HUES64 (cell line): Measurements from ENCODE around the gene M6PR.
"Not testable (repeated sequence)": the region's sequence is repeated elsewhere in the genome, so short reads cannot be mapped to it uniquely, and the experiment has no call there.

ENCODE experiments used
- H3K27ac ChIP-seq: 2 replicates; pipeline ENCODE4 v1.7.0; 2013; ENCODE audit warnings: low read depth, low read length, inconsistent platforms
- H3K27me3 ChIP-seq: 2 replicates; pipeline ENCODE4 v1.6.1; 2013; ENCODE audit warnings: mild to moderate bottlenecking, low read length; ENCODE audit not compliant: insufficient read depth
- H3K36me3 ChIP-seq: 2 replicates; pipeline ENCODE4 v1.6.1; 2013; ENCODE audit warnings: mild to moderate bottlenecking, low read length; ENCODE audit not compliant: insufficient read depth
- H3K4me1 ChIP-seq: 2 replicates; pipeline ENCODE4 v1.6.1; 2013; ENCODE audit warnings: mild to moderate bottlenecking, low read length, moderate library complexity; ENCODE audit not compliant: insufficient read depth
- H3K4me3 ChIP-seq: 2 replicates; pipeline ENCODE4 v1.5.1; 2013; ENCODE audit warnings: mild to moderate bottlenecking, low read length, moderate library complexity
- H3K9ac ChIP-seq: 2 replicates; pipeline ENCODE4 v1.6.1; 2013; ENCODE audit warnings: mild to moderate bottlenecking, low read depth, low read length
- H3K9me3 ChIP-seq: 2 replicates; pipeline ENCODE4 v1.6.1; 2013; ENCODE audit warnings: low read depth, low read length; ENCODE audit not compliant: insufficient read depth
- WGBS: fragments of 150-250, 120-280 bp; methylation state at CpG from one replicate; pipeline ENCODE4 v1.1.7; 2013; ENCODE audit warnings: missing lambda C conversion rate; 5-methylcytosine and 5-hydroxymethylcytosine counted together

The M6PR gene

GRCh38 chr12:8907513-8907912 is 41.9 kb downstream of the M6PR start:
- Histone ChIP-seq H3K4me3 (no peak overlapping the region), H3K4me1 (peaks cover 57% of the 10 kb centered on the region), H3K9me3 (no peaks in the 10 kb centered on the region), H3K36me3 (no peaks in the 10 kb centered on the region), H3K27ac (peak overlapping the region; percentile 71), H3K9ac (0 out of 2 replicates have a peak overlapping the region, but pooled peaks have one; percentile 32), H3K27me3 (no peaks in the 10 kb centered on the region)
- WGBS = 65% methylated on average over 3 of the region's 3 CpGs

GRCh38 chr12:8906266-8907180 is 42.9 kb downstream of the M6PR start:
- peak overlapping the region; percentile 71 for H3K27ac ChIP-seq
- 53% methylated on average over 14 of the region's 16 CpGs for WGBS
- H3K4me1 ChIP-seq = peaks cover 49% of the 10 kb centered on the region
- H3K36me3 ChIP-seq = no peaks in the 10 kb centered on the region
- peak overlapping the region; percentile 48 for H3K9ac ChIP-seq
- H3K9me3 ChIP-seq = no peaks in the 10 kb centered on the region
- H3K27me3 ChIP-seq = no peaks in the 10 kb centered on the region
- H3K4me3 ChIP-seq = no peak overlapping the region

DNA sequence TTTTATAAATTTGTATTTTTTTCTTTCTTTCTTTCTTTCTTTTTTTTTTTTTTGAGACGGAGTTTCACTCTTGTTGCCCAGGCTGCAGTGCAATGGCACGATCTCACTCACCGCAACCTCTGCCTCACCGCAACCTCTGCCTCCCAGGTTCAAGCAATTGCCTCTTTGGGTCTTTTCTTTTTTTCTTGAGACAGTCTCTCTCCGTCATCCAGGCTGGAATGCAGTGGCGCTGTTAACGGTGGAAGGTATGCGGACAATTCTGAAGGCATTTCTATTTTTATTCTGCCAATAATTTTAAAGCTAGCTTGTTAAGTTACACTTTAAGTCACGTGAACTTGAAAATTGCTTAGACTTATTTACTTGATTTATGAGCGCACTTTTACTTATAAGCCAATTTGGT is 43.9 kb downstream of the M6PR start:
- H3K4me1 ChIP-seq = peaks cover 39% of the 10 kb centered on the region
- no peaks in the 10 kb centered on the region for H3K27me3 ChIP-seq
- H3K4me3 ChIP-seq = no peak overlapping the region
- H3K9me3 ChIP-seq = peaks cover 4% of the 10 kb centered on the region; the same call in 1 of the 2 replicates
- H3K27ac ChIP-seq = peak overlapping the region; percentile 71
- 80% methylated on average over 10 of the region's 10 CpGs for WGBS
- H3K9ac ChIP-seq = peak overlapping the region; percentile 48; the same call in 1 of the 2 replicates
- H3K36me3 ChIP-seq = no peaks in the 10 kb centered on the region

- Histone ChIP-seq H3K36me3 (no peaks in the 10 kb centered on the region), H3K27ac (no peak overlapping the region), H3K4me1 (peaks cover 30% of the 10 kb centered on the region), H3K9me3 (peaks cover 5% of the 10 kb centered on the region; the same call in 1 of the 2 replicates), H3K27me3 (no peaks in the 10 kb centered on the region), H3K9ac (no peak overlapping the region), H3K4me3 (no peak overlapping the region)
Observed at GRCh38 chr12:8904665-8905064, 44.8 kb downstream of the M6PR start.

DNA sequence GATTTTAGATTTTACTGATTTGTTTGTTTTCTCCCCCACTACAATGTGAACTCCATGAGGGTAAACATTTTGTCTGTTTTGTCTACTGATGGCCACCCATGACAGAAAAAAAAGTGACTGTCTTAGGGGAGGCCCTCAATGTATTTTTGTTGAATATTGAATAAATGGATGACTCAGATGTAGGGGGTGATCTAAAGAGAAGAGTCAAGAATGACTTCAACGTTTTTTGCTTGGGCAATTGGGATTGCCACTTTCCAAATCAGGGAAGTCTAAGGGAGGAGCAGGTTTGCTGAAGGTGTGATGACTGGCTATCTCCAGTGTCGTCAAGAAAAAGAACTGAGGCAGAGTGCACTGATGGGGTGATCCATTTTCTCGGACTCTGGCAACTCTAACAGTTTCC is 45.8 kb downstream of the M6PR start:
- 86% methylated on average over 3 of the region's 3 CpGs for WGBS
- no peak overlapping the region for H3K27ac ChIP-seq
- H3K27me3 ChIP-seq = no peaks in the 10 kb centered on the region
- peaks cover 29% of the 10 kb centered on the region for H3K4me1 ChIP-seq
- no peaks in the 10 kb centered on the region for H3K36me3 ChIP-seq
- H3K4me3 ChIP-seq = no peak overlapping the region
- peaks cover 5% of the 10 kb centered on the region; the same call in 1 of the 2 replicates for H3K9me3 ChIP-seq
- no peak overlapping the region for H3K9ac ChIP-seq

DNA sequence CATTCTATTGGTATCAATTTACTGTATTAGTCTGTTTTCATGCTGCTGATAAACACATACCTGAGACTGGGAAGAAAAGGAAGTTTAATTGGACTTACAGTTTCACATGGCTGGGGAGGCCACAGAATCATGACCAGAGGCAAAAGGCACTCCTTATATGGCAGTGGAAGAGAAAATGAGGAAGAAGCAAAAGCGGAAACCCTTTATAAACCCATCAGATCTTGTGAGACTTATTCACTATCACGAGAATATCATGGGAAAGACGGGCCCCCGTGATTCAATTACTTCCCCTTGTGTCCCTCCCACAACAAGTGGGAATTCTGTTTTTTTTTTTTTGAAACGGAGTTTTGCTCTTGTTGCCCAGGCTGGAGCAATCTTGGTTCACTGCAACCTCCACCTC is 46.7 kb downstream of the M6PR start:
- not testable (repeated sequence) for H3K27ac ChIP-seq, H3K9ac ChIP-seq, H3K4me3 ChIP-seq, H3K27me3 ChIP-seq, H3K36me3 ChIP-seq, H3K9me3 ChIP-seq
- H3K4me1 ChIP-seq = peaks cover 28% of the 10 kb centered on the region
- WGBS = 89% methylated on average over 5 of the region's 5 CpGs

GRCh38 chr12:8899830-8900229 is 49.6 kb downstream of the M6PR start:
- WGBS = 90% methylated on average over 6 of the region's 6 CpGs
- no peaks in the 10 kb centered on the region for H3K27me3 ChIP-seq
- no peaks in the 10 kb centered on the region; the same call in 1 of the 2 replicates for H3K4me1 ChIP-seq
- no peak overlapping the region for H3K4me3 ChIP-seq
- no peak overlapping the region for H3K9ac ChIP-seq
- no peaks in the 10 kb centered on the region for H3K36me3 ChIP-seq
- H3K9me3 ChIP-seq = peaks cover 10% of the 10 kb centered on the region; the same call in 1 of the 2 replicates
- no peak overlapping the region for H3K27ac ChIP-seq

- Histone ChIP-seq H3K27me3 (no peaks in the 10 kb centered on the region), H3K4me1 (no peaks in the 10 kb centered on the region), H3K36me3 (no peaks in the 10 kb centered on the region), H3K4me3 (no peak overlapping the region), H3K9ac (no peak overlapping the region), H3K27ac (no peak overlapping the region), H3K9me3 (peaks cover 10% of the 10 kb centered on the region; the same call in 1 of the 2 replicates)
- 94% methylated on average over 7 of the region's 7 CpGs for WGBS
Observed at GRCh38 chr12:8897081-8897480, 52.4 kb downstream of the M6PR start.

DNA sequence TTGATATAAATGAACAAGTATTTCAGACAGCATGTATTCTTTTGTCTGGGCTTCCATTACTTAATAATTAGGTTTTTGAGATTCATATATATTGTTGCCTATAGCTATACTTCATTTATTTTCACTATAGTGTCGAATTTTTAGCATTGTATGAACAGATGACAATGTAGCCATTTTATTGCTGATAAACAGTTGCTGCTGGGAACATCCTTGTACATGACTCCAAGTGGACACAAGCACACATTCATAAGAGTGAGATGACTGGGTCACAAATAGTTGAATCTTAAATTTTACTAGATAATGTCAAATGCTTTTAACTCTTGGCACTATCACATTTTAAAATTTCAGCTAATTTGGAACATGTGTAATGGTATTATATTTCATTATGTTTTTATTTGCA is 54.5 kb downstream of the M6PR start:
- no CpG with 5 or more reads among the region's 1 CpG for WGBS
- no peak overlapping the region for H3K9ac ChIP-seq
- H3K27ac ChIP-seq = no peak overlapping the region
- no peak overlapping the region for H3K4me3 ChIP-seq
- no peaks in the 10 kb centered on the region for H3K36me3 ChIP-seq
- H3K9me3 ChIP-seq = 0 out of 2 replicates have a peak, but pooled peaks cover 6% of the 10 kb centered on the region
- no peaks in the 10 kb centered on the region for H3K4me1 ChIP-seq
- no peaks in the 10 kb centered on the region for H3K27me3 ChIP-seq

DNA sequence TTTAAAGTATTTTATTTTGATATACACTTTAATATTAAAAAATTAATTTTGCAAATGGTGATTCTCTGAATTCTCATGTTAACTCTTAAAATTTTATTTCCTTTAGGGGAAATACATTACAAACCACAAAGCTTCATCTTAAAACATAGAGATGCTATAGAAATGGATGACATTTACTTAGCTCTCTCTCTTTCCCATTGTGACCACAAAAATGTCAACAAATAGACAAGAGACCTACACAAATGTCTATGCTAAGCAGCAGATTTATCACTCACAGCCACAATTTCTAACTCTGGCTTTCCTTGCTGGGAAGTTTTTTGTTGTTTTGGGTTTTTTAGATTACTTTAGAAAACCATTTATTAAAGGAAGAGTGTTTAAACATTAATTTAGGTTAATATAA is 55.1 kb downstream of the M6PR start:
- H3K4me1 ChIP-seq = no peaks in the 10 kb centered on the region
- H3K9ac ChIP-seq = no peak overlapping the region
- 0 out of 2 replicates have a peak, but pooled peaks cover 6% of the 10 kb centered on the region for H3K9me3 ChIP-seq
- no peaks in the 10 kb centered on the region for H3K27me3 ChIP-seq
- H3K36me3 ChIP-seq = no peaks in the 10 kb centered on the region
- no peak overlapping the region for H3K27ac ChIP-seq
- H3K4me3 ChIP-seq = no peak overlapping the region

DNA sequence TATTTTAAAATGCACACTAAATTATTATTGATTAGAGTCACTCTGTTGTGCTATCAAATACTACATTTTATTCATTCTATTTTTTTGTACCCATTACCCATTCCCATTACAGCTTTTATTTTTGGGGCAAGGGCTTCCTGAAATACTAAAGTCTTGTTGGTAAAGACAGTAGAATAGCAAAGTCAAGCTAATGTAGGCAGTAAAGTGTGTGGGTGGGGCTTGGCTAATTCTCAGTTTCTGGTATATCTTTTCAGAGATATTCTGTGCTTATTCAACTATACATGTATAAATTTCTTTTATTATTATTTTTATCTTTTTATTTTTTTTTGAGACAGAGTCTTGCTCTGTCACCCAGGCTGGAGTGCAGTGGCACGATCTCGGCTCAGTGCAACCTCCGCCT is 57.5 kb downstream of the M6PR start:
- no peak overlapping the region for H3K27ac ChIP-seq
- no peaks in the 10 kb centered on the region for H3K27me3 ChIP-seq
- no peaks in the 10 kb centered on the region for H3K36me3 ChIP-seq
- no peak overlapping the region for H3K4me3 ChIP-seq
- no peak overlapping the region for H3K9ac ChIP-seq
- no peaks in the 10 kb centered on the region for H3K4me1 ChIP-seq
- WGBS = 94% methylated on average over 3 of the region's 3 CpGs
- peaks cover 8% of the 10 kb centered on the region; the same call in 1 of the 2 replicates for H3K9me3 ChIP-seq
